H7 (cell line): ENCODE measurements around the gene SNX6. TPM values are rescaled to one million over a fixed set of nuclear protein-coding genes. Genes with fewer than 3 reads are reported as not detected.
"Not testable (repeated sequence)": the region's sequence is repeated elsewhere in the genome, so short reads cannot be mapped to it uniquely, and the experiment has no call there.

Source experiments
- DNase-seq: peaks from one replicate; pipeline ENCODE4 v3.0.0; 2012
- H3K27me3 ChIP-seq: 2 replicates; pipeline ENCODE4 v1.6.0; 2011; ENCODE audit warnings: mild to moderate bottlenecking, low read length; ENCODE audit not compliant: control insufficient read depth, insufficient read depth
- H3K36me3 ChIP-seq: replicated peaks from 2 replicates; pipeline ENCODE4 v1.5.1; 2011; ENCODE audit warnings: low read length; ENCODE audit not compliant: control insufficient read depth, insufficient read depth
- H3K4me3 ChIP-seq: 2 replicates; pipeline ENCODE4 v1.5.1; 2011; ENCODE audit warnings: low read depth, mild to moderate bottlenecking, control low read depth, low read length, moderate library complexity; ENCODE audit not compliant: insufficient read depth
- total RNA-seq: library from RNA; depleted of rRNA; stranded (reverse); fragments of >200 nt; shearing (Covaris generic); gene quantifications from 2 replicates; pipeline ENCODE4 v1.2.3, GENCODE V29; 2014

SNX6 gene
- total RNA-seq, 1 experiment from 2014 or later, result 75.2 TPM

GRCh38 chr14:34650786-34651584, 21.0 kb upstream of the SNX6 start:
- DNase-seq, result no peak
- Histone ChIP-seq H3K27me3 (no peaks in the 10 kb centered on the region), H3K4me3 (no peak overlapping the region), H3K36me3 (no peaks in the 10 kb centered on the region)

GRCh38 chr14:34650006-34650405, 20.1 kb upstream of the SNX6 start:
- H3K27me3 ChIP-seq, DNase-seq, H3K36me3 ChIP-seq, H3K4me3 ChIP-seq: not testable (repeated sequence)

DNA sequence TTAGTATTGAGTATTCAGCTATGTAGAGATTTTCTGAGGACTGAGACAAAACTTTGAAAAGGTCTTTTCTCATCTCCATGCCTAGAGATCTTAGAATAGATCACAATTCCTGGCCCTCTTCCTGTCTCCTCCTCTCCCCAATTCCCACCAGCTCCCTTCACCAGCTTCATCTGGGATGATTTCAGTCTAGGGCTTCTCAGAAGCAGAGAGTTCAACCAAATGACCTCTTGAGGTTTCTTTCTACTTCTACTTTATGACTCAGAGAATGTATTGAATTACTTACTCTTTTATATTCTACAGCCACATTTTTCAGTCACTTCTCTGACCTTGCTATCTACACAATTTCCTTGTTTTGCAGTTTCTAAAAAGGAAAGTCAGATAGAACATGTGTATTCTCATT, 19.4 kb upstream of the SNX6 start:
- Histone ChIP-seq H3K27me3 (no peaks in the 10 kb centered on the region), H3K36me3 (no peaks in the 10 kb centered on the region)
- no peak for DNase-seq

DNA sequence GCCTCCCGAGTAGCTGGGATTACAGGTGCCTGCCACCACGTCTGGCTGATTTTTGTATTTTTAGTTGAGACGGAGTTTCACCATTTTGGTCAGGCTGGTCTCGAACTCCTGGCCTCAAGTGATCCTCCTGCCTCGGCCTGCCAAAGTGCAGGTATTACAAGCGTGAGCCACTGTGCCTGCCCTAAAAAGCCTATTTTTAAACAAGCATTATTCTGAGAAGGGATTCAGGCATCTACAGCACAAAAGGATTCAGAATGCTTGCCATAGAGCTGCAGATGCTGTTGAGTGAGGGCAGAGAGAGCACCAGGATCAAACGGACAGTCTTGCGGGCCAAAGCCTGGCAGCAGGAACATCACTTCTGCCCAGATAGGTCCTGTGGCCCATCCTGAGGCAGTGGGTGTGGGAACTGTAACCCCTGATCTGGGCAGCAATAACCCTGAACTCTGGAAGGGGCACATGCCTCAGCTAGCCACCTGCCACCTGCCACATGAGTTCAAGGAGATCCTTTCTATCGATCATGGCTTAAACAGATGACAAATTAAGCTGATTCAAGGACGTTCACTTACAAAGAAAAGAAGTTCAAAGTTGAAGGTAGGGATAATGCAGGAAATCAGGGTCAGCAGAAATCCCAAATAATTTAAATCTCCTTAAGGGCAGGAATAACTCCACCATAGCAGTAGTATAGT, 16.8 kb upstream of the SNX6 start:
- Histone ChIP-seq H3K4me3 (no peak overlapping the region), H3K36me3 (no peaks in the 10 kb centered on the region), H3K27me3 (no peaks in the 10 kb centered on the region)
- no peak for DNase-seq

More for the DNA sequence above, 19.4 kb upstream of the SNX6 start:
- H3K4me3 ChIP-seq, result no peak overlapping the region

DNA sequence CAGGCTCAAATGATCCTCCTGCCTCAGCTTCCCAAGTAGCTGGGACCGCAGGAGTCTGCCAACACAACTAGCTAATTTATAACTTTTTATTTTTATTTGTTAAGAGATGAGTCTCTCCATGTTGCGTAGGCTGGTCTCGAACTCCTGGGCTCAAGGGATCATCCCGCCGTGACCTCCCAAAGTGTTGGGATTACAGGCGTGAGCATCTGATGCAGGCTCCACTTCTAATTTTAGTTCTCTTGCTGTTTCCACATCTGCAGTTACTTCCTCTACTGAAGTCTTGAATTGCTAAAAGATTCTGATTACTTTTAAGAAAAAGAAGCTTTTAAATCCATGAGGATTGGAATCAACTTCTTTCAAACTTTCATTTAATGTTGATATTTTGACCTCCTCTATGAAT, 13.4 kb upstream of the SNX6 start:
- H3K4me3 ChIP-seq, result no peak overlapping the region
- H3K36me3 ChIP-seq, result no peaks in the 10 kb centered on the region
- DNase-seq, result no peak
- no peaks in the 10 kb centered on the region for H3K27me3 ChIP-seq

- H3K4me3 ChIP-seq, result no peak overlapping the region
- H3K36me3 ChIP-seq, result no peaks in the 10 kb centered on the region
- DNase-seq, result no peak
- H3K27me3 ChIP-seq, result no peaks in the 10 kb centered on the region
These were observed 12.6 kb upstream of the SNX6 start for GRCh38 chr14:34642595-34642994.

- H3K36me3 ChIP-seq, result no peaks in the 10 kb centered on the region
- DNase-seq, result no peak
- H3K4me3 ChIP-seq, result no peak overlapping the region
- H3K27me3 ChIP-seq, result no peaks in the 10 kb centered on the region
These were observed 10.9 kb upstream of the SNX6 start for GRCh38 chr14:34640826-34641225.

DNA sequence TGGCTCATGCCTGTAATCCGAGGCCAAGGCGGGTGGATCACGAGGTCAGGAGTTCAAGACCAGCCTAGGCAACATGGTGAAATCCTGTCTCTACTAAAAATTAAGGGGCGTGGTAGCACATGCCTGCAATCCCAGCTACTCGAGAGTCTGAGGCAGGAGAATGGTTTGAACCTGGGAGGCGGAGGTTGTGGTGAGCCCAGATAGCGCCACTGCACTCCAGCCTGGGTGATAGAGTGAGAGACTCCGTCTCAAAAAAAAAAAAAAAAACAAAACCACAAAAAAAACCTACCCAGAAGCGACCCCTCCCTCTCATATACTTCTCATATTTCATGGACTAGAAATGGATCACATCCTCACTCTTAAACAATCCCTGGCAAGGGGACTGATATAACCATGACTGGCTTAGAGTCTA, 4.4 kb upstream of the SNX6 start:
- DNase-seq, H3K36me3 ChIP-seq, H3K27me3 ChIP-seq, H3K4me3 ChIP-seq: not testable (repeated sequence)

GRCh38 chr14:34633742-34634141, 3.8 kb upstream of the SNX6 start:
- no peak overlapping the region for H3K4me3 ChIP-seq
- no peaks in the 10 kb centered on the region for H3K27me3 ChIP-seq
- H3K36me3 ChIP-seq, result no peaks in the 10 kb centered on the region
- no peak for DNase-seq

GRCh38 chr14:34632411-34632978, 2.5 kb upstream of the SNX6 start:
- no peaks in the 10 kb centered on the region for H3K36me3 ChIP-seq
- H3K4me3 ChIP-seq, result no peak overlapping the region
- H3K27me3 ChIP-seq, result no peaks in the 10 kb centered on the region
- no peak for DNase-seq

GRCh38 chr14:34629344-34629656, 648 bp downstream of the SNX6 start:
- no peaks in the 10 kb centered on the region for H3K27me3 ChIP-seq
- DNase-seq, result no peak

GRCh38 chr14:34628681-34629135, 1.2 kb downstream of the SNX6 start:
- Histone ChIP-seq H3K27me3 (no peaks in the 10 kb centered on the region), H3K36me3 (no peaks in the 10 kb centered on the region), H3K4me3 (no peak overlapping the region; the same call in 1 of the 2 replicates)
- DNase-seq, result peak; percentile 59

More at GRCh38 chr14:34629344-34629656, 648 bp downstream of the SNX6 start:
- H3K4me3 ChIP-seq, result peak overlapping the region; percentile 93
- no peaks in the 10 kb centered on the region for H3K36me3 ChIP-seq

DNA sequence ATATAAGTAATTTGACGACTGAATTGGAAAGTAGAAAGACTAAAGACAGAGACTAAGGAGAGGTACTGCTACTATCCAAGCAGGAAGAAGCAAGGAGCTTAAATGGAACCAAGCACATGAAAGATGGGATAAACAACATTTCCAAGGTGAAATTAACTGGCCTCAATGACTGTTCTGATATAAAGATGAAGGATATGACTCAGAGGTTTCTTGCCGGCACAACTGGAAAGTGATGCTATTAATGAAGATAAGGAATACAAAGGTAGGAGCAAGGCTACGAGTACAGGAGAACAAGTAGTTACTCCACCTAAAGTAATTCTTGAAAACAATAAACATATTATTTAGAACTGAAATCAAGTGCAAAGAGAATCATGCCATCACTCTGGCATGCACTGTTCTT, 6.4 kb downstream of the SNX6 start:
- no peaks in the 10 kb centered on the region for H3K27me3 ChIP-seq
- DNase-seq, result no peak
- no peak overlapping the region for H3K4me3 ChIP-seq
- peaks cover 1% of the 10 kb centered on the region for H3K36me3 ChIP-seq

- Histone ChIP-seq H3K27me3 (no peaks in the 10 kb centered on the region), H3K4me3 (no peak overlapping the region), H3K36me3 (peaks cover 1% of the 10 kb centered on the region)
- DNase-seq, result no peak
These were observed 9.1 kb downstream of the SNX6 start for GRCh38 chr14:34620839-34621238.

DNA sequence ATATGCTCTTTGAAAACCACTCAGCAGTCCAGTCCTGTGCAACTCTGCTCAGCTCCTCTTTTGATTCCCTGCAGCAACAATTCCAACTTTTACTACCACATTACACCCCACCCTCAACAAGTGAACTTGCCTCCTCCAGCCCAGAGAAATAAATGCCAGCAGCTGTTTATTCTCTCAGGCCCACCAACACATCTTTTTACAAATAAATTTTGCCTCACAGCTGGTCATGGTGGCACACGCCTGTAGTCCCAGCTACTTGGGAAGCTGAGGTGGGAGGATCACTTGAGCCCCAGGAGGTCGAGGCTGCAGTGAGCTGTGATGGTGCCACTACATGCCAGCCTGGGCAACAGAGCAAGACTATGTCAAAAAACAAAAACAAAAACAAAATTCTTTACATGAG, 9.8 kb downstream of the SNX6 start:
- H3K27me3 ChIP-seq, result no peaks in the 10 kb centered on the region
- no peak overlapping the region for H3K4me3 ChIP-seq
- peaks cover 1% of the 10 kb centered on the region for H3K36me3 ChIP-seq
- no peak for DNase-seq
